Measurements from ENCODE around the gene RTN1. TPM values are rescaled to one million over a fixed set of nuclear protein-coding genes. Genes with fewer than 3 reads are reported as not detected.

The RTN1 gene
- total RNA-seq, 1 experiment from 2014 or later: 70.2 TPM

DNA sequence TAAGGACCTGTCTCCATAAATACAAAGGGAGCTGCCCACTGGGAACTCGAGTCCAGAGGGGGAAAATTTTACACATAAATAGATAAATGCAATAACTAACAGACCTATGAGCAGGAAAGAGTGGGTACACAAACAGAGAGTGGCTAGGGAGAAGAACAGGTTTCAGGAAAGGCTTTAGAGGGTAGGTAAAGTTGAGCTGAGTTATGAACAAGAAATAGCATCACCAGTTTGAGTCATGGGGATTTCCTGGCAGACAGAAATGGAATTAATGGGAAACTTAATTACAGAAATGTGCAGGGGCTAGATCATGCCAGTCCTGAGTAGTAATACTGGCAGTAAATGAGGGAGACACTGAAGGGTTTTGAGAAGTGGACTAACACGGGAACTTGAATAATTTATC is 236.0 kb downstream of the RTN1 start:
- DNase-seq (ENCODE audit: extremely low read depth, low read depth): no peak

DNA sequence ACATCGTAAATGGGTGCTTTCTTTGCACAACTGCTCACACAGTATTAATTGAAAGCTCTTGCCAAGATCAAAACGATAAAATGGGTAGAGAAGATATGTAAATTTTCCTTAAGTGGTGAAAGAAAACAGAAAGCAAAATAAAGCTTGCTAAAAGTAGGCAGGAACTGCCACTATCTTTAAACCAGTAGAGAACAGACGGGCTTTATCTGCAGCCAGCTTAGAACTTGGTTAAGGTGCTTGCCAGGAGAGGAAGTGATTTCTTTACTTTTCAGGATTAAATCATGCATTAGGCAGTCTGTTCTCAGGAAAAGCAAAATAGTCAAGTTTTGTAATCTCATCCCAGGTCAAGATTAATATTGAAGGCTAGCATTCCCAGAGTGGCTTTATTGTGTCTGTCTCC is 237.1 kb downstream of the RTN1 start:
- DNase-seq (ENCODE audit: extremely low read depth, low read depth): no peak

DNA sequence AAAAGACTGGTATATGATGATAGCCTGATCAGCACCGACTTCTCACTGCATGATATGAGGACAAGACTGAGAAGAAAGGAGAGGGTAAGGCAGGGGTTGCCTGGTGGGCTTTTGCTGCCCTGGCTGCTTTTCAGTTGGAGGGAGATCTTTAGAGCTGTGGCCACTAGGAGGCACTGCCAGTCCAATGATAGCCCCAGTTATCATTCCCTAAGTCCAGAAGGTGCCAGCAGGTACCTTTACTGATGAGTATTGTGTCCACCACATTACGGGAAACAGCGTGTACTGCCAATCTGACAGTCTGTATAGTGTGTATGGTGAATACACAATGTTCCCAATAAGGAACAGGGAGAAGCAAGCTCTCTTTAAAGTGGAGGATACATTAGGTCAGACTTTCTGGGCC is 238.2 kb downstream of the RTN1 start:
- DNase-seq (ENCODE audit: extremely low read depth, low read depth): peak; percentile 25

DNA sequence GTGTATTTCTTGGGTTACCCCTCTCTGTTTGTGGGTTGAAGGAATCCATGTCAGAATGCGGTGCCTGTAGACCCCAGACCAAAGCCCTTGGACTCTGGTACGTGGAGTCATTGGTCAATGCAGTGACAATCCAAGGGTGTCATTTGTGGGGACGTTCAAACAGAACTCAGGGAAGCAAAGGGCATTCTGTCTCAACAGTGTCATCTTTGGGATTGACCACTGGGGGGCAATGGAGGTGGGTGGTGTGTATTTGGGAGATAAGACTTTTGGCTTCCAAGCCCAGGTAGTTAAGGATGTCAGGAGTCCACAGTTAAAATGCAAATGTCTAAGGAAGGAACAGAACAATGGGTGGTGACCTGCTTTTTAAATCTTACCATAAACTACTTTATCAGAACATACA is 239.3 kb downstream of the RTN1 start:
- peak; percentile 37 for DNase-seq (ENCODE audit: extremely low read depth, low read depth)

DNA sequence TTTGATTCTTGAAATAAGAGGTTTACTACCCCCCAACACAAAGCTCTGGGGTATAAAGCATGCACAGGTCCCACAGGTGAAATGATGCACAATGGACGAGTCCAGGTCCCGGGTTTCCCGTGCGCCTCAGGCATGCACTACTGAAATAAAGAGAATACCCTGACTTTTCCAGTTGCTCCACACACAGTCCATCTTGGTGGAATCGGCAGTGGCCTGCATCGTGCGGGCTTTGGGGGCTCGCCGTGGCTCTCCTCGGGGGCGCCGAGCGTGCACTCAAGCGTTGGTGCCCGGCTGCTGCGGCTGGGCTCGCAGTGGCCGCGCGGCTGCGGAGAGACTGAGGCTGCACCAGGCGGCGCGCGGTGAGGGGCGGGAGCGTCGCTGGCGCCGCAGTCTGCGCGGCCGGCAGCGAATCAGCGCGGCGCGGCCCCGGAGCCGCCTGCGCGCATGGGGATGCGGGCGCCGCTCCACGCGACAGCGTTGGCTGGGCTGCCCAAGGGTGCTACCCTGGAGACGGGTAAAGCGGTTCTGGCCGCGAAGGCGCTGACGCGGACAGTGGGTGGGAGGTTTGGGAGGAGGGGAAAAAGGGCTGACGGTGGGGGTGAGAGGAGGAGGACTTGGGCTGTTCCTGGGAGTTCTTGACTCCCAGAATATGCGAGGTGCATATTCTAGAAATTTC is 240.2 kb downstream of the RTN1 start:
- DNase-seq (ENCODE audit: extremely low read depth, low read depth): peak; percentile 21

DNA sequence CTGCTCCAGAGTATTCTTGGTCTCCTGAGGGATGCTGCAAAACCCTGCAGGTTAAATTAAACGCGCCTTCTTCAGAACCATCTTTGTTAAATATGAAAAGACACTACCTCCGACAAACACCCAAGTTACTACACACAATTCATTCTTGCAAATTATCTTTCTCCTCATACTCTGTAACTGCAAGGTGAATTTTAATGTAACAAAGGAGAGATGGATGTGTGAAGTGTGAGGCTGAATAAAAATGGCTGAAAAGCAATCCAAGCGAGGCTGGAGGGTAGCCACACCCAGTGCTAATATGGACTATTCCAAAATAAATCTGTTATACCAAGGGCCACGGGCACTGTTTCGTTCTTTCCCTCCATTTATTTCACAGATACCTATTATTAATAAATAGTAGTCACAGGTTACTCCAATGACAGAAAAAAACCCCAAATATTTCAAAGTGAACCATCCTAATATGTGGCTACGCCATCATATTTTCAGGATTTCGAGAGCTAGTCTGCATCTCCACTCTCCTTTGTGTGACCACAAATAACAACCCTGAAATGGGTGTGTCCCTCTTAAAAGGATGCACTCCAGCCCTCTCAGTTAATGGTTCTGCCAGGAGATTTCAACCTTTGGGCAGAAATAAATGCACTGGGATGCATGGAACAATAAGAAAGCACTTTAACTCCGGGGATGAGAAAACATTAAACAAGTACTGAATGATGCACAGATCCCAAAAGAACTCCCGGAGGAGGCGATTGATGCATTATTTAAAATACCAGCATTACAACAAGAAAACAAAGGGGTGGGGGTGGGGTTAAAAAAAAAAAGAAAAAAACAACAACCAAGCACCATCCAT is 240.9 kb downstream of the RTN1 start:
- DNase-seq (ENCODE audit: extremely low read depth, low read depth): no peak

DNA sequence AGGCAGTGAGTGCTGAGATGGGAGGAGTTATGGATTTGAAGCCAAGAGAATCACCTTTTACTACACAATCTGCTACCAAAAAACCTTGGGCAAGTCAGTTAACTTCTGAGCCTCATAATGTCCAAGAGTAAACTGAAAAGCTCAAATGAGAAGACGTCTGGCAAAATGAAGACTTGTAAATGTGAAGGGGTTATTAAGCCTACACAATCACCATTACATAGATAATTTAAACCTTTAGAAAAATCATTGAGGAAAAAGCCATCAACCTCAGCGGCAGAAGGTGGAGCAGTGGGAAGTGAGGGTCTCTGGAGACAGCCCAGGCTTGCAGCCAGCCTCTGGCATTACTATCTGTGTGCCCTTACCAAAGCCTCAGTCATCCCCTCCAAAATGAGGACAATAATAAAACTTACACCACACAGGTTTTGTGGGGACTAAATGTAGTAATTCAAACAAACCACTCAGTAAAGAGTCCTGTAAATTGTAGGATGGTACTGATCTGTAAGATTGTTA is 243.5 kb downstream of the RTN1 start:
- DNase-seq (ENCODE audit: extremely low read depth, low read depth): no peak

DNA sequence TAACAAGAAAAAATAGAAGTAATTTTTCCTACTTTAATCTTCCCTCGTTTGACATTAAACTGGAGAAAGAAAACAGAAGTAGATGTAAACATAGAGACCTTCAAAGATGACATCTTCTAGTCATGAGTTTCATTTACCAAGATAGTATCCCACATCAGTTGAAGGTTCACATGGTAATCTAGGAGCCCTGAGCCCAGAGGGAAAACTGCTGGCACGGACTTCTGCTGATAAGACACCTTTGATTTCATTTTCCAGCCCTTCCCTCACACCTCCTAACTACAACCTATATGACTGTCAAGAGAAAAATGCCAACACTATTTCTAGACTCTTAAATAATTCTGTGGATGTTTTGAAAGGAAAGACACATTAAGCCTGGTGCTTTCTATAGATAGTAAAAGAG is 247.9 kb downstream of the RTN1 start:
- DNase-seq (ENCODE audit: extremely low read depth, low read depth): no peak

DNA sequence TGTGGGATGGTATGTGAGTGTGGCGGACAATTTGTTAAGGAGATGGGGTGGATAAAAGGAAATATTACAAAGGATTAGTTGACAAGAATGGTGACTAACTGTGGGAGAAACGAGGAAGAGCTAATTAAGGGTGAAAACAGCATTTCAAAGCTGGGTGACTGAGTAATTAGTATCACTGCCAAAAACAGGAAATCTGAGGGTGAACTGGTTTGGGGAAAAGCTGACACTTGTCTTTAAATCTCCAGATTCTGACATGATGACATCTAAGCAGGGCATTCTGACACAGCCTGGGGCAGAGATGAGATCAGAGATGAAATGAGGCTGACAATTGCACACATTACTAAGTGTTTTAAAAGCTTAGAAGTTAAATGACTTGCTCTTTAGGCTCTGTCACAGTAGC is 251.5 kb downstream of the RTN1 start:
- DNase-seq (ENCODE audit: extremely low read depth, low read depth): no peak

DNA sequence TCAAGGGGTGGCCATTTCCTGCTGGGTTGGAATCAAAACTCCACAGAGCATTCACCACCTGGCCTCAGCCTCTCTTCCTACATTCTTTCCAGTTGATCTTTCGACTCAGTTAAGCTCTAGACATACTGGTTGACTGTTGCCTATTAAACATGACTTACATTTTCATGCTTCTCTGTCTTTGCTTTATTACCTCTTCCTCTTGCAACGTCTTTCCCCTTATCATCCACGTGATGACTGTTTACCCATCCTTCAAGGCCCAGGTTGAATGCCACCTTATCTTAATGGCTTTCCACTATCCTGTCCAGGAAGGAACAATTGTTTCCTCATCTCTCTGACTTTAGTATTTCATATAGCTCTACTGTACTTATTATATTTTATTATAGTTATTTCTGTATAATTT is 269.5 kb downstream of the RTN1 start:
- no peak for DNase-seq (ENCODE audit: extremely low read depth, low read depth)

DNA sequence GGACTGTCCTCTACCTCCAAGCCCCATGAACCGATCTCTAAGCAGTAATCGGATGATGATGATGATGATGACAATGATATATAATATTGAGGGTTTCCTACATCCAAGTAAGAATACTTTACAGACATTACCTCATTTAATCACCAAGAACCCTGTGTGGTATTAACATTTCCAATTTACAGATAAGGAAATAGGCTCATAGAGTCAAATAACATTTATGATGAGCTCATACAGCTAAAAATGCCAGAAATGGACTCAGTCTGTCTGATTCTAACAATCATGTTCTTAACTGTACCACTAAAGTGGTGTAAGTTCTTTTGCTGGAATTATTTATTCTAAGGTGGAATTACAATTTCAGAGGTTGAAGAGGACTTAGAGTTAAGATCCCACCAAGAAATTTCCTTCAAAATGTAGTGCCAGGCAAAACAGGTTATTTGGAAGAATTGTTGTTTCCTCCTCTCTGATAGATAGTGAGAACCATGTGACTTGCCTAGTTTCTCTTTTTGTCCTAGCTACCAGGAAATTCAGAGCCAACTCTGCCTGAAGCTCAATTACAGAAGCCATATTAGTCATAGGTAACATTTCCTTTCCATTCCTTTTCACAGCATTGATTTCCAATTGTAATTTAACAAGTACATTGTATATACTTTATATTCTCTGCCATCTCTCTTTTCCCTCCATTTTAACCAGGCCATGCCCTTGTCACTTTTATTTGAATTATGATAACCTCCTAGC is 270.2 kb downstream of the RTN1 start:
- DNase-seq (ENCODE audit: extremely low read depth, low read depth): no peak

DNA sequence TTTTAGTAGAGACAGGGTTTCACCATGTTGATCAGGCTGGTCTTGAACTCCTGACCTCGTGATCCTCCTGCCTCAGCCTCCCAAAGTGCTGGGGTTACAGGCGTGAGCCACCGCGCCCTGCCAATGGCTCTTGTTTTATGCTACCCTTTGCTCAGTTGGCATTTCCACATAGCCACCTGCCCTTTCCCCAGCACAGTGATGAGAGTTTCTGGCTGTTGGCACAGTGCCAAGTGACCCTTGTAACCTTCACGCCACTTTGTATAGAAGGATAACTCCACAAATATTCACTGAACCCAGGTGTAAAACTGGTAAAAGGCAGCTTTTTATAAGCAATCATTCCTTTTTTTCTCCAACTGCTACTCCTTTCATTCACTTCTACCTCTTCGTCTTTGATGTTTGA is 275.5 kb downstream of the RTN1 start:
- DNase-seq (ENCODE audit: extremely low read depth, low read depth): no peak

DNA sequence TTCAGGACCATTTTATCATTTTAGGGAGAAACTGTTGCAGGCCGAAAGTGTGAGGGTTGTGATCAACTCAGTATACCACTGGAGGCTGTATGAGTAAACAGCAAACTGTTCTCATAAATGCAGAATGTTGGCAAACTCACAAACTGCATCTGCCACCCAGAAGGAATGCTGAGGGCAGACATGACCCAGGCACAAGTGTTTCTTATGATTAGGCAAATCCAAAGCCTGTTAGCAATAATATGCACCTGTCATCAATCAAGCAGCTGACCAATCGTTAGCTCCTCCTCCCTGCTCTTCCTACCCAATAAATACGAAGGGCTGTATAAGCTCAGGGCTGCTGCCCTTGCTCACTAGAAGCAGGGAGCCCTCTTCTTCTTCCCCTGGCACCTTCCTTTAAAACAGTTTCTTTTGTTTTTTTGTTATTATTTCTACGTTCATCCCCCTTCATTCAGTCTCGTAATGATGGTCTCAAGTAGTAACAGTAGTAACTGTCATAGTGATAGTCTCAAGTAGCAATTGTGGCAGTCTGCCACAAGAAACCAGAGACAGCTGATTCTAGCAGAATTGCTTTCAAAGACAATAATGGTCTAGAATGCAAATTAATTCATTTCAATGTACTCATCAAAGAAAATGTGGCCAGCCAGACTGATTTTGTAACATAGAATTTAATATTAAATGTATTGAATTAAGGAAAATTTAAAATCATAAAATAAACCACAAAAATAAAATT is 278.8 kb downstream of the RTN1 start:
- DNase-seq (ENCODE audit: extremely low read depth, low read depth): no peak

DNA sequence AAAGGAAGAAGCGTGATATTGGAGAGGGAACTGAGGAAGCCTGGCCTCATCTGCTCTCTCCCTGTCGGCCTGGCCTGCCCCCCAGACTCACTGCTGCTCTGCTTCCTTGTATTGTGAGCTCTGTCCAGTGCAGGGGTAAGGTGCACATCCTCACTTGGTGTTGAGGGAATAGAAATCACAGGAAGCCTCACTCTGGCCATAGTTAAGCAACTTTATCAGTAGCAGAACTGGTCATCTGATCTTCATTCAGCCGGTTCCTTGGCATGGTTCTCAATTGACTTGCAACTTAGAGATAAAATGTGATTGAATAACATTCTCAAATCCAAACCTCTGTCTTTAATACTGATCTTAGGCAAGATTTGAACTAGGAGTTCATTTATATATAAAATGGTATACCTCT is 282.5 kb downstream of the RTN1 start:
- no peak for DNase-seq (ENCODE audit: extremely low read depth, low read depth)

DNA sequence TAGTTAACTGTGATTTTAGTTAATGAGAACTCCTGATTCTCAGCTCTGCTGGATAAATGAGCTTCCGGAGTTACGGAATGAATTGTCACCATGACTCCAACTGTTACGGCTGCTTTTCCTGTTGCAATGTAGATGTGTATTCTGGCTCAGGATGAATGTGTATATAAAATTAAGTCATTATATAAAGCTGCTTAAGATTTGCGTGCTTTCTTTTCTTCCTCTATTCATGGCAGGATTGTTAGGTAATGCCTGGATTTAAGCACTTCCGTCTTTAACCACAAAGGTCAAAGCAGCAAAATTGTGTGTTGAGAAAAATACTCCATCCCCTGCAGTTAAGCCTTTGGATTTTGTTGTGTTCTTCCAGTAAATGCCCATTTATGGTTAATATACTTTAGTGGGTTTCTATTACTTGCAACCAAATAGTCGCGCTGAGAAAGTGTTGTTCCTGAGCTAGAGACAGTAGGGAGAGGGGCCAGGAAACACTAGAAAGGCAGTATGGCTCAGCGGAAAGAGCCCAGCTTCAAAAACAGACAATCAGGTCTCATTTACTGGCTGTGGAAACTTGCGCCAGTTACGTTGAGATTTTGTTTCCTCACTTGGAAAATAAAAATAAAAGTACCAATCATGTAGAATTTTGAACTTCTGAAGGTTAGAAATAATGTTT is 284.6 kb downstream of the RTN1 start:
- peak; percentile 61 for DNase-seq (ENCODE audit: extremely low read depth, low read depth)

DNA sequence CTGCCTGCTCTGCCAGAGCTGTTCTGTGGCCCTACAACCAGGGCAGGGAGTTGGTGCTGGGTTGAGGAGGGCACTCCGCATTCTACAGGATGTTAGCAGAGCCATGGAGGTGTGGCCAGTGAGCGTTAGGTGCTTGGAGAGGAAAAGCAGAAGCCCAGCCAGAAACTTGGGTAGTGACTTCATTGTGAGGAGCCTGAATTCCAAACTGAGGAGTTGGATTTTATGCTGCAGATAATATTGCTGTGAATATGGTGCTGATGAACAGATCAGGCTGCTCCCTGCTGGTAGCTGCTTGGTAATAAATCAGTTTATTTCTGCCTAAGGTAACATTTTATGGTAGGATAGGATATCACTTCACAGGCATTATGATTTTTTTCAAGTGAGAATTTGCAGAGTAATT is 286.8 kb downstream of the RTN1 start:
- peak; percentile 25 for DNase-seq (ENCODE audit: extremely low read depth, low read depth)

DNA sequence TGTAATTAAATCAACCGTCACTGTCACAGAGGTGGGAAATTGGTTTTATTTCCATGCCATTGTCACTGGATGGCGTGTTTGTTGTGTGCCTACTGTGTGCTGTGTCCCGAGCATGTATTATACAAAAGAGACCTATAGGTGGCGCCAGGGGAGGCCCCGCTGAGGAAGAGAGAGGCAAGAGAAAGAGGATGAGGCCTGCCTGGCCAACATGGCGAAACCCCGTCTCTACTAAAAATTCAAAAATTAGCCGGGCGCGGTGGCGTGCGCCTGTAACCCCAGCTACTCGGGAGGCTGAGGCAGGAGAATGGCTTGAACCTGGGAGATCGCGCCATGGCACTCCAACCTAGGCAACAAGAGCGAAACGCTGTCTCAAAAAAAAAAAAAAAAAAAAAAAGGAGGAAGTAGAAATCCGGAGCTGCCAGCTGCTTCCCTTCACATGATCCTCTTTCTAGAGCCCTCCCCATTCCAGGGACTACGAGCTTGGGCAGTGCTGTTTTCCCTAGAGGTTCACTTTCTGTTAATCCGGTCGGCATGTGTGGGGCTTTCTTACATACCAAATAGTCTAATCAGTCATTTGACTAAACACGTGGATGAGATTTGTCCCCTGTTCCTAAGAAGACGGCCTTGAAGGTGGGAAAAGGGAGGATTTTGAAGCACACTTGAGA is 287.6 kb downstream of the RTN1 start:
- DNase-seq (ENCODE audit: extremely low read depth, low read depth): no peak

DNA sequence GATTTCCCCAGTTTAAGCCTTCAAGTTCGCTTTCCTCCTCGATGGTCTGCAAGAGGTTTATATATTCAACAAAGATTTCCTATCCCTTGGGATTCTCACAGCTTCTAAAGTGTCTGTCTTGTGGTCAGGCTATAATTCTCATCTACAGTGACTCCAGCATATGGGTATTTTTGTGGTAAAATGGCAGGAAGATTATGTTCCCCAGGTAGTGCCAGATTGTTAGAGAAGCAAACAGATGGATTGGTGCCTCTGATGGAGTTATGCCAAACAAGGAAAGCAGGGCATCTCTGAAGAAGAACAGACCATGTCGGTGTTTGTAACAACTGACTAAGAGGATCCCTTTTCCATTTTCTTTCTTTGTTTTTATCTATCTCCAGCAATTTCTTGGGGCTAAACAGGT is 288.4 kb downstream of the RTN1 start:
- no peak for DNase-seq (ENCODE audit: extremely low read depth, low read depth)

DNA sequence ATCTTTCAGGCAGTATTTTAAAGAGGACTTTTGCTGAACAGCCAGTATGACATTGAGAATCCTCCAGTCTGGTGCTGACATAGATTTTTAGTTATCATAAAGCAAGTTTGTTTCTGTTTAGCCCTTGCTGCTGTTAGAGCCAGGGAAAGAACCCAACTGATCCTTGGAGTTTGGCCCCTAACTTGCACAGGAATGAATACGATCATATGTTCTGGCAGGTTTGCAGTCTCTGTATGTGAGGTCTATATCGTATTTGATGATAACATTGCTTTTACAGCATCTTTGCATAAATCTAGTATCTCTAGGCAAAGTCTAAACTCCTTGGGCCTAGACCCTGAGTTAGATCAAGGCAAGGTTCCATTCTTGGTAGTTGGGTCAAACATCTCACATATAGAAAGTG is 289.7 kb downstream of the RTN1 start:
- no peak for DNase-seq (ENCODE audit: extremely low read depth, low read depth)

Measured in NCI-H460 (cell line).